WERI-Rb-1 (cell line): ENCODE measurements around the gene KAT5.
"Not testable (repeated sequence)": the region's sequence is repeated elsewhere in the genome, so short reads cannot be mapped to it uniquely, and the experiment has no call there.

Experiments used
- DNase-seq: peaks from one replicate; pipeline ENCODE4 v3.0.0-alpha.2; 2020
- H3K27ac ChIP-seq: fragments of 250-450 bp; sonication (Bioruptor Pico); 2 replicates; pipeline ENCODE4 v1.5.1; 2020; ENCODE audit warnings: mild to moderate bottlenecking, moderate library complexity
- H3K27me3 ChIP-seq: fragments of 250-450 bp; sonication (Bioruptor Pico); 2 replicates; pipeline ENCODE4 v1.5.1; 2021; ENCODE audit warnings: mild to moderate bottlenecking, low read depth, moderate library complexity; ENCODE audit not compliant: insufficient read depth, severe bottlenecking
- H3K36me3 ChIP-seq: fragments of 250-450 bp; sonication (Bioruptor Pico); 2 replicates; pipeline ENCODE4 v1.5.1; 2020; ENCODE audit warnings: mild to moderate bottlenecking, moderate library complexity
- H3K4me3 ChIP-seq: 2 replicates; pipeline ENCODE4 v1.5.1; 2011; ENCODE audit warnings: low read depth, mild to moderate bottlenecking, control low read depth, low read length
- H3K9me3 ChIP-seq: fragments of 250-450 bp; sonication (Bioruptor Pico); 2 replicates; pipeline ENCODE4 v1.5.1; 2021; ENCODE audit warnings: mild to moderate bottlenecking, moderate library complexity; ENCODE audit not compliant: severe bottlenecking
- TF ChIP-seq, protein P1 (sequence below): IDR thresholded peaks from 2 replicates; pipeline ENCODE4 v1.5.1; 2011; ENCODE audit warnings: low read depth, mild to moderate bottlenecking, control low read depth, inconsistent platforms, low read length

The KAT5 gene

DNA sequence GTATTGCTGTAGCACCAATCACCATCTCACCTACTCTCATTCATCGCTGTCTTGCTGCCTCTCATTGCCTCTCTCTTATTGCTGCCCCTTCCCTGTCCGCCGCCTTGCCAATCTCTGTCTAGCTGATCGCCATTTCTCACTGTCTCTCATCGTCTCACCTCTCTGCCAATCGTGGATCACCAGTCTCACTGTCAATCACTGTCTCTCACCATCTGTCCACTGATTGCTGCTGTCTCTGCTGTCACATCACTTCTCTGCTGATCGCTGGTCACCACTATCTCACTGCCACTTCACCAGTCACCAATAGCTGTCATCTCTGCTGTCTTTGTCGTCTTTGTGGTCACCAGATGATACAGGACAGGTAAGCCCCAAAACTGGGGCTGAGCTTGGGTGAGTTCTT is 29.1 kb downstream of the KAT5 start:
- peaks cover 17% of the 10 kb centered on the region for H3K9me3 ChIP-seq
- DNase-seq, result no peak
- TF ChIP-seq, protein P1, sequence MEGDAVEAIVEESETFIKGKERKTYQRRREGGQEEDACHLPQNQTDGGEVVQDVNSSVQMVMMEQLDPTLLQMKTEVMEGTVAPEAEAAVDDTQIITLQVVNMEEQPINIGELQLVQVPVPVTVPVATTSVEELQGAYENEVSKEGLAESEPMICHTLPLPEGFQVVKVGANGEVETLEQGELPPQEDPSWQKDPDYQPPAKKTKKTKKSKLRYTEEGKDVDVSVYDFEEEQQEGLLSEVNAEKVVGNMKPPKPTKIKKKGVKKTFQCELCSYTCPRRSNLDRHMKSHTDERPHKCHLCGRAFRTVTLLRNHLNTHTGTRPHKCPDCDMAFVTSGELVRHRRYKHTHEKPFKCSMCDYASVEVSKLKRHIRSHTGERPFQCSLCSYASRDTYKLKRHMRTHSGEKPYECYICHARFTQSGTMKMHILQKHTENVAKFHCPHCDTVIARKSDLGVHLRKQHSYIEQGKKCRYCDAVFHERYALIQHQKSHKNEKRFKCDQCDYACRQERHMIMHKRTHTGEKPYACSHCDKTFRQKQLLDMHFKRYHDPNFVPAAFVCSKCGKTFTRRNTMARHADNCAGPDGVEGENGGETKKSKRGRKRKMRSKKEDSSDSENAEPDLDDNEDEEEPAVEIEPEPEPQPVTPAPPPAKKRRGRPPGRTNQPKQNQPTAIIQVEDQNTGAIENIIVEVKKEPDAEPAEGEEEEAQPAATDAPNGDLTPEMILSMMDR, result no peak
- H3K36me3 ChIP-seq, result no peaks in the 10 kb centered on the region
- no peak overlapping the region for H3K4me3 ChIP-seq
- H3K27ac ChIP-seq, result no peak overlapping the region
- H3K27me3 ChIP-seq, result no peaks in the 10 kb centered on the region

DNA sequence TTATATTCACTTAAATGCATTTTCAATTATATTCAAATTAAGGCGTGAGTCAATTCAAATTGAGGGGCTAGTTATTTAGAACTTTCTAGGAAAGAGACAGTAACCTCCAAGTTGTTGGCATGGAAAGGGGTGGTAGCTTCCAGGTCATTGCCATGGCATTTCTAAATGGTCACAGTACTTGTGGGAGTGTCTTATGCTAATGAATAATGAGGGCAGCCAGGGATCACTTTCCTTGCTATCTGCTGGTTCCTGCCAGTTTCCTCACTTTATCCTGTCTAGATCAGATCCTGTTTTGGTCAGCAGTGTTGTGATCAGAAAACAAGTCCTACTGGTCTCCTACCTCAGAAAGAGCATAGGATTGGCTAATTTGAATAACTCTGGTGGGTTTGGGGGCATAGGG is 30.3 kb downstream of the KAT5 start:
- DNase-seq, result no peak
- TF ChIP-seq, protein P1, result no peak
- H3K36me3 ChIP-seq, result no peaks in the 10 kb centered on the region
- H3K27ac ChIP-seq, result no peak overlapping the region
- no peaks in the 10 kb centered on the region for H3K27me3 ChIP-seq
- no peak overlapping the region for H3K4me3 ChIP-seq
- H3K9me3 ChIP-seq, result peaks cover 9% of the 10 kb centered on the region

- no peak for DNase-seq
- Histone ChIP-seq H3K27ac (no peak overlapping the region), H3K4me3 (no peak overlapping the region), H3K36me3 (no peaks in the 10 kb centered on the region), H3K9me3 (no peaks in the 10 kb centered on the region), H3K27me3 (no peaks in the 10 kb centered on the region)
- TF ChIP-seq, protein P1, result no peak
Observed at GRCh38 chr11:65743681-65744025, 31.6 kb downstream of the KAT5 start.

DNA sequence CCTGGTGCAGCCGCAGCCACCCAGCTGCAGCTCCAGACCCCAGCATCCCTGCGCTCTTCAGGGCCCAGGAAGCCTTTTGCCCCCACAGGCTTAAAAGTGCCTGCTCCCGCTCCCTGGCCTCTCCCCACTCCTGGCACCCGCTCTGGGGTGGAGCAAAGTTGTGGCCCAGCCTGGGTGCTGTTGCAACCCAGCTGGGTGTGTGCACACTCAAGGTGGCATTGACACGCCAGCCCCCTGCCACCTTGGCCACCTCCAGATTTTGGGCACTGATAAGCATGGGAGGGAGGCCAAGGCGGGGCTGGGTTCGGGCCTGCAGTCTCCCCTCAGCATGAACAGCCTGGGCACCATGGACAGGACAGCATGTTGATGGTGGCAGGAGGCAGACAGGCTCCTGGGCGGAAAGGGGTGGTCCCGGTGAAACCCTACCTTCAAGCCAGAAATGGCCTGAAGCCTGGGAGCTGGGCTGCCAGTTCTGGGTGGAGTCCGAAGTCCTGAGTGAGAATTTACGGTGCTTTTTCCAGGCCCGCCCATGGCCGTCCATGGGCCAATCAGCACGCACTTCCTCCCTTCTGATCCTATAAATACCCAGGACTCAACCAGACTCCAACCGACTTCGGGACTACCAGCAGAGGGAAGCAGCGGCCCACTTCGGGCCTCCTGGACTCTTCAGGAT is 32.1 kb downstream of the KAT5 start:
- no peaks in the 10 kb centered on the region for H3K9me3 ChIP-seq
- no peaks in the 10 kb centered on the region for H3K36me3 ChIP-seq
- TF ChIP-seq, protein P1, result peak; percentile 68
- no peak overlapping the region for H3K27ac ChIP-seq
- H3K4me3 ChIP-seq, result no peak overlapping the region
- DNase-seq, result peak; percentile 78
- no peaks in the 10 kb centered on the region for H3K27me3 ChIP-seq

GRCh38 chr11:65744699-65745042 is 32.6 kb downstream of the KAT5 start:
- Histone ChIP-seq H3K27me3 (no peaks in the 10 kb centered on the region), H3K4me3 (no peak overlapping the region), H3K9me3 (no peaks in the 10 kb centered on the region), H3K27ac (no peak overlapping the region), H3K36me3 (no peaks in the 10 kb centered on the region)
- TF ChIP-seq, protein P1, result no peak
- no peak for DNase-seq

DNA sequence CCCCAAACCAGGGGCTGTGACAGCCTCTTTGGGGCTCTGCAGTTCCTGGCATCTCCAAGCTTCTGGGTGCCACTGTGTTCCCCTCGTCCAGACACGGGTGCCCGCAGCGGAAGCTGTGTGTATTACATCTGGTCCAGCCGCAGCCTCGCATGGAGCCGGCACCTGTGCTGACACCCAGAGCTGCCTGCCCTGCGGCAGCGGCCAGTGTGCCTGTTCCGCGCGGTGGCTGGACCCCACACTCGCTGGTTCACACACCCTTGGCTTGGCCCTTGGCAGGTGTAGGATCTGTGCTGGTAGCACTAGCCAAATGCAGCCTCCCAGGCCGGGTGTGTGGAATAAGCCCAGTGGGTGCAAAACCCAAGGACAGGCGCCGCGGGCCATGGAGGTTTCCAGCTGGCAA is 33.0 kb downstream of the KAT5 start:
- no peak overlapping the region for H3K27ac ChIP-seq
- TF ChIP-seq, protein P1, result no peak
- no peak overlapping the region for H3K4me3 ChIP-seq
- H3K27me3 ChIP-seq, result no peaks in the 10 kb centered on the region
- no peaks in the 10 kb centered on the region for H3K9me3 ChIP-seq
- no peaks in the 10 kb centered on the region for H3K36me3 ChIP-seq
- no peak for DNase-seq

DNA sequence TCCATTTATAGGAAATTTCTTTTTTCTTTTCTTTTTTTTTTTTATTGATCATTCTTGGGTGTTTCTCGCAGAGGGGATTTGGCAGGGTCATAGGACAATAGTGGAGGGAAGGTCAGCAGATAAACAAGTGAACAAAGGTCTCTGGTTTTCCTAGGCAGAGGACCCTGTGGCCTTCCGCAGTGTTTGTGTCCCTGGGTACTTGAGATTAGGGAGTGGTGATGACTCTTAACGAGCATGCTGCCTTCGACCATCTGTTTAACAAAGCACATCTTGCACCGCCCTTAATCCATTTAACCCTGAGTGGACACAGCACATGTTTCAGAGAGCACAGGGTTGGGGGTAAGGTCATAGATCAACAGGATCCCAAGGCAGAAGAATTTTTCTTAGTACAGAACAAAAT is 50.1 kb downstream of the KAT5 start:
- DNase-seq, result peak; percentile 55
- H3K27me3 ChIP-seq, H3K4me3 ChIP-seq, H3K9me3 ChIP-seq, H3K36me3 ChIP-seq: not testable (repeated sequence)
- peak overlapping the region; percentile 75 for H3K27ac ChIP-seq

- not testable (repeated sequence) for H3K27me3 ChIP-seq, DNase-seq, H3K36me3 ChIP-seq, H3K27ac ChIP-seq, H3K4me3 ChIP-seq, H3K9me3 ChIP-seq
Observed at GRCh38 chr11:65762816-65763215, 50.8 kb downstream of the KAT5 start.
